ENCODE results near the gene PODNL1. TPM values are rescaled to one million over a fixed set of nuclear protein-coding genes. Genes with fewer than 3 reads are reported as not detected.
A peak's percentile ranks its signal among the peaks of the same experiment; 100 is the strongest.

Gene PODNL1
- total and polyA plus RNA-seq, 7 donors, result 0.07 to 1.3 (median 0.36) TPM

DNA sequence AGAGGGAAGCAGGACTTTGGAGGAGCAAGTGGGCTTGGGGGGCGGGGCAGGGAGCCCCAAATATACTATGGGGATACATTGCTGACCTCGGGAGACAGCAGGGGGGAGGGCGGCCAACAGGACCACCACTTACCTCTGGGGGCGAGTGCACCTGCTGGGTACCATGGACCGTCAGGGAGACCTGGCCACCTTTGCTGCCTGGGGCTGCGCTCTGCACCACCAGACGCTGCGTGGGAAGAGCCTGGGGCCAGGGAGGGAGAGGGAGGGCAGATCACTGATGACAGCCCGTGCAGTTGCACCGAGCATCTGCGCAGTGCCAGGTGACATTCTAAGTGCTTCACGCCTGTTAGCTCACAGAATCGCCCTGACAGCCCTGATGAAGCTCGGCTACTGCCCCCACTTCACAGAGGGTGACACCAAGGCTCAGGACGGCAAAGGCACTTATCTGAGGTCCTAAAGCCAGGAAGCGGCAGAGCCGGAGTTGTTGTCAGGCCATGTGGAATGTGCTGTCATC, 43.8 kb upstream of the PODNL1 start:
- Histone ChIP-seq H3K4me1 (peaks cover 29% of the 10 kb centered on the region), H3K27me3 (ENCODE audit: insufficient read depth in 3 of 3, low read length in 2 of 3) (no peaks in the 10 kb centered on the region), H3K4me3 (no peak overlapping the region), H3K9me3 (no peaks in the 10 kb centered on the region), H3K36me3 (ENCODE audit: insufficient read depth in 1 of 2, low read depth in 1 of 2) (peaks cover 0 to 8% of the 10 kb centered on the region in 2 donors), H3K27ac (no peak overlapping the region)
- WGBS, 3 donors, result 94 to 98% (median 94%) methylated on average over 17 of the region's 17 CpGs
- DNase-seq (no peak), ATAC-seq (no peak)
- TF ChIP-seq, protein P1, sequence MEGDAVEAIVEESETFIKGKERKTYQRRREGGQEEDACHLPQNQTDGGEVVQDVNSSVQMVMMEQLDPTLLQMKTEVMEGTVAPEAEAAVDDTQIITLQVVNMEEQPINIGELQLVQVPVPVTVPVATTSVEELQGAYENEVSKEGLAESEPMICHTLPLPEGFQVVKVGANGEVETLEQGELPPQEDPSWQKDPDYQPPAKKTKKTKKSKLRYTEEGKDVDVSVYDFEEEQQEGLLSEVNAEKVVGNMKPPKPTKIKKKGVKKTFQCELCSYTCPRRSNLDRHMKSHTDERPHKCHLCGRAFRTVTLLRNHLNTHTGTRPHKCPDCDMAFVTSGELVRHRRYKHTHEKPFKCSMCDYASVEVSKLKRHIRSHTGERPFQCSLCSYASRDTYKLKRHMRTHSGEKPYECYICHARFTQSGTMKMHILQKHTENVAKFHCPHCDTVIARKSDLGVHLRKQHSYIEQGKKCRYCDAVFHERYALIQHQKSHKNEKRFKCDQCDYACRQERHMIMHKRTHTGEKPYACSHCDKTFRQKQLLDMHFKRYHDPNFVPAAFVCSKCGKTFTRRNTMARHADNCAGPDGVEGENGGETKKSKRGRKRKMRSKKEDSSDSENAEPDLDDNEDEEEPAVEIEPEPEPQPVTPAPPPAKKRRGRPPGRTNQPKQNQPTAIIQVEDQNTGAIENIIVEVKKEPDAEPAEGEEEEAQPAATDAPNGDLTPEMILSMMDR (IDR thresholded peaks at IDR 0.05), result no peak
- intact Hi-C loops (cut with DNase I), result no loop called here

DNA sequence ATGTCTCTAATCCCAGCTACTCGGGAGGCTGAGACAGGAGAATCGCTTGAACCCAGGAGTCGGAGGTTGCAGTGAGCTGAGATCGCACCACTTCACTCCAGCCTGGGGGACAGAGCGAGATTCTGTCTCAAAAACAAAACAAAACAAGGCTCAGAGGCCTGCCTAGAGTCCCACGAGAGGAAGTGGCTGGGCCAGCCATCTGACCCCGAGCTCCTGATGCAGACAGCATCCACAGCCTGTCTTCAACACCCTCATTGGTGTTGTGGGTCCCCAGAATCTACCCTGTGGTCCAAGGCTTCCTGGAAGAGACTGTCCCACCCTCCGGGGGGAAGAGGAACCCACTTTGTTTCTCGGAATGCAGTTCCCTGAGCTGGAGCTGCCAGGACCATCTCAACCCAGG, 43.2 kb upstream of the PODNL1 start:
- ATAC-seq (no peak), DNase-seq (no peak)
- no peak overlapping the region for H3K4me3 ChIP-seq
- H3K36me3 ChIP-seq (ENCODE audit: insufficient read depth in 1 of 2, low read depth in 1 of 2), result peaks cover 0 to 8% of the 10 kb centered on the region in 2 donors
- H3K27me3 ChIP-seq (ENCODE audit: insufficient read depth in 3 of 3, low read length in 2 of 3), result no peaks in the 10 kb centered on the region
- no peak overlapping the region for H3K27ac ChIP-seq
- H3K4me1 ChIP-seq, result peaks cover 27% of the 10 kb centered on the region
- intact Hi-C loops (cut with DNase I), result no loop called here
- 80 to 84% (median 81%) methylated on average over 9 of the region's 9 CpGs for WGBS, 3 donors
- TF ChIP-seq, protein P1 (IDR thresholded peaks at IDR 0.05), result no peak
- no peaks in the 10 kb centered on the region for H3K9me3 ChIP-seq

DNA sequence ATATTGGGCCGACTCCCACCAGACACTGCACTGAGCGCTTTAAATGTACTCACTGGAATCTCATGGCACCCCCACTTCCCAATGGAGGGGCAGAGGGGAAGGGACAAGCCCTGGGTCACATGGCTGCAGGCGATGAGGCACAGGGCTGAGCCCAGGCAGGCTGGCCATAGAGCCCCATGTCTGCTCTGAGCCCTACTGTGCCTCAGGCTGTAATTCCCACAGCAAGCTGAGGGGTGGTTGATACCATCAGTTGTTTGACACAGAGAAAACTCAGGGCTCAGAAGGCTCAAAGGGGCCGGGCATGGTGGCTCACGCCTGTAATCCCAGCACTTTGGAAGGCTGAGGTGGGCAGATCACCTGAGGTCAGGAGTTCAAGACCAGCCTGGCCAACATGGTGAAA, 42.8 kb upstream of the PODNL1 start:
- Histone ChIP-seq H3K27ac (no peak overlapping the region), H3K36me3 (ENCODE audit: insufficient read depth in 1 of 2, low read depth in 1 of 2) (peaks cover 0 to 8% of the 10 kb centered on the region in 2 donors), H3K4me3 (no peak overlapping the region), H3K9me3 (no peaks in the 10 kb centered on the region), H3K4me1 (peaks cover 27% of the 10 kb centered on the region), H3K27me3 (ENCODE audit: insufficient read depth in 3 of 3, low read length in 2 of 3) (no peaks in the 10 kb centered on the region)
- WGBS, 3 donors, result 84 to 95% (median 91%) methylated on average over 5 of the region's 5 CpGs
- ATAC-seq, result no peak
- intact Hi-C loops (cut with DNase I), result no loop called here
- TF ChIP-seq, protein P1 (IDR thresholded peaks at IDR 0.05), result no peak
- DNase-seq, result no peak

DNA sequence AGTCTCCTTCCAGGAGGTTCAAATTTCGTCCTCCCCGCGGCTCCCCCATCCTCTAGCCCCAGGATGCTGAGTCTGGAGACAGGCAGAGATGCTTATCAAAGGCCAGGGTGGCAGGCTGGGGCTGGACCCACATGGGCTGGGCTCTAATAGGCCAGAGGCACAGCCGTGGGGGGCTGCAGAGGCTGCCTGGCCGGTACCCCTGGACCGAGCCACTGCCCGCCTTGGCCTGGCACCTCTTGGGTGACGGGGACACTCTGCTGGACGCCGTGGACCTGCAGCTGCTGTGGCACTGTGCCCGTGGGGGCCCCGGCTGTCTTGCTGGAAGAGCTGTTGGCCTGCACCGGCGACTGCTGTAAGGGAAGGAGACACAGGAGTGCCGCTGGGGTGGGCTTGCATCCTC, 42.1 kb upstream of the PODNL1 start:
- H3K27me3 ChIP-seq (ENCODE audit: insufficient read depth in 3 of 3, low read length in 2 of 3), result no peaks in the 10 kb centered on the region
- peaks cover 0 to 8% of the 10 kb centered on the region in 2 donors for H3K36me3 ChIP-seq (ENCODE audit: insufficient read depth in 1 of 2, low read depth in 1 of 2)
- TF ChIP-seq, protein P1 (IDR thresholded peaks at IDR 0.05), result no peak
- ATAC-seq (no peak), DNase-seq (no peak)
- H3K4me1 ChIP-seq, result peaks cover 30% of the 10 kb centered on the region
- no peak overlapping the region for H3K4me3 ChIP-seq
- H3K9me3 ChIP-seq, result no peaks in the 10 kb centered on the region
- H3K27ac ChIP-seq, result no peak overlapping the region
- intact Hi-C loops (cut with DNase I), result no loop called here
- 31 to 65% (median 43%) methylated on average over 12 to 15 of the region's 15 CpGs for WGBS, 3 donors

GRCh38 chr19:13979686-13980085, 41.5 kb upstream of the PODNL1 start:
- Histone ChIP-seq H3K4me3 (peak overlapping the region; percentile 61), H3K36me3 (ENCODE audit: insufficient read depth in 1 of 2, low read depth in 1 of 2) (peaks cover 0 to 8% of the 10 kb centered on the region in 2 donors), H3K27me3 (ENCODE audit: insufficient read depth in 3 of 3, low read length in 2 of 3) (no peaks in the 10 kb centered on the region), H3K27ac (no peak overlapping the region), H3K9me3 (no peaks in the 10 kb centered on the region), H3K4me1 (peaks cover 31% of the 10 kb centered on the region)
- TF ChIP-seq, protein P1 (IDR thresholded peaks at IDR 0.05), result no peak
- ATAC-seq (no peak), DNase-seq (no peak)
- intact Hi-C loops (cut with DNase I), result no loop called here
- WGBS, 3 donors, result 56 to 69% (median 64%) methylated on average over 12 of the region's 12 CpGs

Data from psoas muscle (tissue), 8 donors.